Sigmoid colon (tissue), 7 donors: ENCODE data around the gene UBTD1. TPM values are rescaled to one million over a fixed set of nuclear protein-coding genes. Genes with fewer than 3 reads are reported as not detected.

Experiments used
- DNase-seq: peaks from one replicate; pipeline ENCODE4 v3.0.0-alpha.2; 2019
- H3K27ac ChIP-seq, 4 donors: fragments of 200-600 bp; sonication (generic); one replicate each; pipeline ENCODE4 v1.5.1; 2016 to 2019; ENCODE audit warnings: mild to moderate bottlenecking in 1 of 4
- H3K27me3 ChIP-seq, 3 donors: fragments of 200-600 bp; sonication (generic); one replicate each; pipeline ENCODE4 v1.5.1; 2019; ENCODE audit warnings: mild to moderate bottlenecking in 1 of 3
- H3K36me3 ChIP-seq, 4 donors: fragments of 200-600 bp; sonication (generic); one replicate each; pipeline ENCODE4 v1.5.1; 2016 to 2019
- H3K4me1 ChIP-seq, 4 donors: fragments of 200-600 bp; sonication (generic); one replicate each; pipeline ENCODE4 v1.5.1; 2017 to 2019
- H3K4me3 ChIP-seq, 4 donors: fragments of 200-600 bp; sonication (generic); one replicate each; pipeline ENCODE4 v1.5.1; 2017 to 2019; ENCODE audit warnings: mild to moderate bottlenecking in 2 of 4, moderate library complexity in 1 of 4
- H3K9me3 ChIP-seq, 4 donors: fragments of 200-600 bp in 3 of 4; sonication (generic) in 3 of 4; one replicate each; pipeline versions ENCODE4 v1.5.1 to v1.6.1; 2013 to 2019
- EP300 ChIP-seq, 4 donors: sonication (generic); formaldehyde crosslinking; IDR thresholded peaks; one replicate each; pipeline ENCODE4 v1.6.1; 2017; ENCODE audit warnings: antibody characterized with exemption in 4 of 4
- POLR2A ChIP-seq, 2 donors: fragments of 450-650 bp; IDR thresholded peaks; one replicate each; pipeline ENCODE4 v1.6.1; 2016; ENCODE audit warnings: antibody characterized with exemption in 2 of 2, mild to moderate bottlenecking in 2 of 2, moderate library complexity in 2 of 2
- POLR2AphosphoS5 ChIP-seq, 4 donors: sonication (generic); formaldehyde crosslinking; IDR thresholded peaks; one replicate each; pipeline ENCODE4 v1.6.1; 2017; ENCODE audit warnings: antibody characterized with exemption in 4 of 4
- WGBS, 2 donors: extraction: QIAGEN DNeasy Blood & Tissue Kit; methylation state at CpG; one replicate each; pipeline ENCODE4 v1.1.7; 2013; 5-methylcytosine and 5-hydroxymethylcytosine counted together
- intact Hi-C: fragments of 100-400 bp; cut with DNase I; formaldehyde crosslinking; loops from one replicate; pipeline ENCODE4 v1.15.1; 2023
- polyA plus RNA-seq, 3 donors: library from polyadenylated mRNA; stranded (reverse); fragments of 200-250 nt; gene quantifications; one replicate each; pipeline ENCODE4 v1.2.3, GENCODE V29; 2013
- total RNA-seq, 4 donors: library from RNA; depleted of rRNA; stranded (reverse); fragments of >200 nt; gene quantifications; one replicate each; pipeline ENCODE4 v1.1.0, GENCODE V29; 2016
- TF ChIP-seq, protein P1 (sequence below), 4 experiments: fragments of 450-650 bp in 3 of 4; fragments of 200-600 bp in 1 of 4; IDR thresholded peaks; one replicate each; pipeline ENCODE4 v1.5.1; 2016 to 2019; ENCODE audit warnings: antibody characterized with exemption in 4 of 4, mild to moderate bottlenecking in 3 of 4, moderate library complexity in 2 of 4
- donor health status: healthy with polysubstance abuse.
- donor health status: Bipolar disorder and iron deficiency.
- donor health status: healthy.

Gene UBTD1
- total and polyA plus RNA-seq, 7 donors, result 2.3 to 7.9 (median 5.9) TPM

- Histone ChIP-seq H3K4me3 (no peak overlapping the region), H3K4me1 (no peaks in the 10 kb centered on the region), H3K36me3 (no peaks in the 10 kb centered on the region), H3K27me3 (no peaks in the 10 kb centered on the region), H3K9me3 (no peaks in the 10 kb centered on the region), H3K27ac (no peak overlapping the region)
- TF ChIP-seq POLR2A (IDR thresholded peaks at IDR 0.05) (no peak), POLR2AphosphoS5 (IDR thresholded peaks at IDR 0.05) (no peak), EP300 (IDR thresholded peaks at IDR 0.05) (no peak)
- TF ChIP-seq, protein P1, sequence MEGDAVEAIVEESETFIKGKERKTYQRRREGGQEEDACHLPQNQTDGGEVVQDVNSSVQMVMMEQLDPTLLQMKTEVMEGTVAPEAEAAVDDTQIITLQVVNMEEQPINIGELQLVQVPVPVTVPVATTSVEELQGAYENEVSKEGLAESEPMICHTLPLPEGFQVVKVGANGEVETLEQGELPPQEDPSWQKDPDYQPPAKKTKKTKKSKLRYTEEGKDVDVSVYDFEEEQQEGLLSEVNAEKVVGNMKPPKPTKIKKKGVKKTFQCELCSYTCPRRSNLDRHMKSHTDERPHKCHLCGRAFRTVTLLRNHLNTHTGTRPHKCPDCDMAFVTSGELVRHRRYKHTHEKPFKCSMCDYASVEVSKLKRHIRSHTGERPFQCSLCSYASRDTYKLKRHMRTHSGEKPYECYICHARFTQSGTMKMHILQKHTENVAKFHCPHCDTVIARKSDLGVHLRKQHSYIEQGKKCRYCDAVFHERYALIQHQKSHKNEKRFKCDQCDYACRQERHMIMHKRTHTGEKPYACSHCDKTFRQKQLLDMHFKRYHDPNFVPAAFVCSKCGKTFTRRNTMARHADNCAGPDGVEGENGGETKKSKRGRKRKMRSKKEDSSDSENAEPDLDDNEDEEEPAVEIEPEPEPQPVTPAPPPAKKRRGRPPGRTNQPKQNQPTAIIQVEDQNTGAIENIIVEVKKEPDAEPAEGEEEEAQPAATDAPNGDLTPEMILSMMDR (IDR thresholded peaks at IDR 0.05), result no peak
- DNase-seq, result no peak
- WGBS, 2 donors, result 90 to 93% methylated on average over 13 of the region's 13 CpGs
- intact Hi-C loops, result no loop called here
These were observed 84.8 kb downstream of the UBTD1 start for GRCh38 chr10:97583476-97583875.

DNA sequence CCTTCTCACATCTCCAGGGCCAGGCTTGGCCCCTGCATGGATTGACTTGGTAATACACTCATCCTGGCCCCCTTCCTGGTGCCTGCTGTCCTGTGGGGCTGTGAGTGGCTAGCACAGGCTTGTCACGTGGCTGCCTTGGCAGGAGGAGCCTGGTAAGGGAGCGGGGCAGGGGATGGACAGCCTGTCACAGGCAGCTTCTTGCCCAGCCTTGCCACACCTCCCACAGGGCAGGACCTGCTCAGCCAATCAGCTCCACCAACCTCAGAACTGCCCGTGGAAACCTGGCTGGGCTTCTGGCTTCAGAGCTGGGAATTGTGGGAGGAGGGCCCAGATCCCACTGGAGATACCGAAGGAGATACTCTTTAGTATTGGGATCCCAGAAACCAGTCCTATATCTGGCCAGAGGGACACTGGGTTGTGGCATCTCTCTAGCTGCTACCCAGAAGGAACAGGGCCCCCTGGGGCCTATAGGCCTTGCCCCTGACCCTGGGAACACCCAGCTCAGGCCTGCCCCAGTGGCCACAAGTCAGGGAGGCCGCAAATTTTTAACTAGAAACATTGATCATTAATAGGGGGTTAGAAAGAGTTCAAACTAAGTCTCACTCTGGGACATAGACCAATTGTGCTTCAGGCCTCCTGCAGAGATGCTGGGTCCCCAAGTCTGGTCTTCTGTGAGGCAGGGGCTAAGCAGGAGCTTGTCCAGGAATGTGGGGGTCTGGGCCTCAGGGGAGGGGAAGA is 85.5 kb downstream of the UBTD1 start, which contains the start of gene HOGA1:
HOGA1 (plus strand) TSS at position 330 of the 738 bp plus-strand sequence; CDS start at position 645, 315 bp downstream.
- peak within 1 kb of the TSS in 1 of 4 donors; percentile 32 for H3K27ac ChIP-seq
- WGBS, 2 donors, result 50 to 63% methylated on average over 5 of the region's 5 CpGs
- intact Hi-C loops, result no loop called here
- no peaks in the 10 kb centered on the region for H3K27me3 ChIP-seq
- no peak for DNase-seq
- no peaks in the 10 kb centered on the region for H3K36me3 ChIP-seq
- no peak within 1 kb of the TSS for H3K4me3 ChIP-seq
- H3K4me1 ChIP-seq, result no peaks in the 10 kb centered on the region
- no peaks in the 10 kb centered on the region for H3K9me3 ChIP-seq
- TF ChIP-seq, protein P1 (IDR thresholded peaks at IDR 0.05), result no peak
- TF ChIP-seq EP300 (IDR thresholded peaks at IDR 0.05) (no peak), POLR2AphosphoS5 (IDR thresholded peaks at IDR 0.05) (no peak), POLR2A (IDR thresholded peaks at IDR 0.05) (no peak)

- 71 to 85% methylated on average over 5 of the region's 5 CpGs for WGBS, 2 donors
- no peak overlapping the region for H3K4me3 ChIP-seq
- H3K36me3 ChIP-seq, result no peaks in the 10 kb centered on the region
- intact Hi-C loops, result no loop called here
- no peak for TF ChIP-seq POLR2A (IDR thresholded peaks at IDR 0.05)
- TF ChIP-seq, protein P1 (IDR thresholded peaks at IDR 0.05), result no peak
- TF ChIP-seq POLR2AphosphoS5 (IDR thresholded peaks at IDR 0.05), result no peak
- TF ChIP-seq EP300 (IDR thresholded peaks at IDR 0.05), result no peak
- no peaks in the 10 kb centered on the region for H3K27me3 ChIP-seq
- no peak for DNase-seq
- no peaks in the 10 kb centered on the region for H3K4me1 ChIP-seq
- no peaks in the 10 kb centered on the region for H3K9me3 ChIP-seq
- H3K27ac ChIP-seq, result peak overlapping the region in 1 of 4 donors; percentile 32
These were observed 86.2 kb downstream of the UBTD1 start for GRCh38 chr10:97584798-97585438.

DNA sequence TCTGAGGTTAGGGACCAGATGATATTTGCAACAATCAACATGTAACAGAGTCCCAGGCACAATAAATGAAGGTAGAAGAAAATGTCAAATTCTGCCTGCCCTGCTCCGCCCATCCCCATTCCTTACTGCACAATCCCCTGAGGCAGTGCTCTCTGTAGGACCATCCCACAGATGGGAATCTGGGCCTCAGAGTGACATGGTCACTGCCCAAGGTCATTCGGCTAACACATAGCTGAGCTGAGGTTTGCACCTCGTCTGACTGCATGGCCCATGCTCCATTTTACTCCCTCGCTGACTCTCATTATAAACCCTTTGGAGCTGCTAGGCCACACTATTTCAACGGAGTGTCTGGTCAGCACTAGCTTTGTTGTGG is 86.7 kb downstream of the UBTD1 start:
- WGBS, 2 donors, result 91 to 92% methylated on average over 5 of the region's 5 CpGs
- H3K36me3 ChIP-seq, result no peaks in the 10 kb centered on the region
- intact Hi-C loops, result no loop called here
- no peak overlapping the region for H3K27ac ChIP-seq
- no peaks in the 10 kb centered on the region for H3K9me3 ChIP-seq
- no peaks in the 10 kb centered on the region for H3K4me1 ChIP-seq
- no peaks in the 10 kb centered on the region for H3K27me3 ChIP-seq
- no peak overlapping the region for H3K4me3 ChIP-seq
- DNase-seq, result no peak
- TF ChIP-seq EP300 (IDR thresholded peaks at IDR 0.05), result no peak
- TF ChIP-seq POLR2A (IDR thresholded peaks at IDR 0.05), result no peak
- TF ChIP-seq POLR2AphosphoS5 (IDR thresholded peaks at IDR 0.05), result no peak
- TF ChIP-seq, protein P1 (IDR thresholded peaks at IDR 0.05), result no peak
